Peyer's patch (tissue), 4 donors: ENCODE data around the gene POLR3A.

Source experiments
- CTCF ChIP-seq, 6 experiments: fragments of 450-650 bp in 4 of 6; fragments of 200-600 bp in 2 of 6; sonication (generic) in 1 of 6; IDR thresholded peaks; one replicate each; pipeline ENCODE4 v1.5.1; 2017 to 2019; ENCODE audit warnings: antibody characterized with exemption in 6 of 6, mild to moderate bottlenecking in 3 of 6, moderate library complexity in 1 of 6
- POLR2A ChIP-seq, 2 donors: fragments of 450-650 bp; IDR thresholded peaks; one replicate each; pipeline ENCODE4 v1.5.1; 2017; ENCODE audit warnings: antibody characterized with exemption in 2 of 2, mild to moderate bottlenecking in 2 of 2, moderate library complexity in 2 of 2

- TF ChIP-seq POLR2A (IDR thresholded peaks at IDR 0.05) (no peak), CTCF (IDR thresholded peaks at IDR 0.05) (no peak)
Measured at GRCh38 chr10:78019264-78019663, 10.1 kb downstream of the POLR3A start.
